Stimulated activated CD8-positive, alpha-beta memory T cell treated with anti-CD3 and anti-CD28 coated beads, Interleukin-2, amount 100 ng/mL, for 1 hour (primary cell): Measurements from ENCODE around the gene PLCH1.

Source experiments
- DNase-seq, 2 donors: peaks; one replicate each; pipeline ENCODE4 v3.0.0-alpha.2; 2020; ENCODE audit warnings: low read depth in 2 of 2

PLCH1 gene, protein sequence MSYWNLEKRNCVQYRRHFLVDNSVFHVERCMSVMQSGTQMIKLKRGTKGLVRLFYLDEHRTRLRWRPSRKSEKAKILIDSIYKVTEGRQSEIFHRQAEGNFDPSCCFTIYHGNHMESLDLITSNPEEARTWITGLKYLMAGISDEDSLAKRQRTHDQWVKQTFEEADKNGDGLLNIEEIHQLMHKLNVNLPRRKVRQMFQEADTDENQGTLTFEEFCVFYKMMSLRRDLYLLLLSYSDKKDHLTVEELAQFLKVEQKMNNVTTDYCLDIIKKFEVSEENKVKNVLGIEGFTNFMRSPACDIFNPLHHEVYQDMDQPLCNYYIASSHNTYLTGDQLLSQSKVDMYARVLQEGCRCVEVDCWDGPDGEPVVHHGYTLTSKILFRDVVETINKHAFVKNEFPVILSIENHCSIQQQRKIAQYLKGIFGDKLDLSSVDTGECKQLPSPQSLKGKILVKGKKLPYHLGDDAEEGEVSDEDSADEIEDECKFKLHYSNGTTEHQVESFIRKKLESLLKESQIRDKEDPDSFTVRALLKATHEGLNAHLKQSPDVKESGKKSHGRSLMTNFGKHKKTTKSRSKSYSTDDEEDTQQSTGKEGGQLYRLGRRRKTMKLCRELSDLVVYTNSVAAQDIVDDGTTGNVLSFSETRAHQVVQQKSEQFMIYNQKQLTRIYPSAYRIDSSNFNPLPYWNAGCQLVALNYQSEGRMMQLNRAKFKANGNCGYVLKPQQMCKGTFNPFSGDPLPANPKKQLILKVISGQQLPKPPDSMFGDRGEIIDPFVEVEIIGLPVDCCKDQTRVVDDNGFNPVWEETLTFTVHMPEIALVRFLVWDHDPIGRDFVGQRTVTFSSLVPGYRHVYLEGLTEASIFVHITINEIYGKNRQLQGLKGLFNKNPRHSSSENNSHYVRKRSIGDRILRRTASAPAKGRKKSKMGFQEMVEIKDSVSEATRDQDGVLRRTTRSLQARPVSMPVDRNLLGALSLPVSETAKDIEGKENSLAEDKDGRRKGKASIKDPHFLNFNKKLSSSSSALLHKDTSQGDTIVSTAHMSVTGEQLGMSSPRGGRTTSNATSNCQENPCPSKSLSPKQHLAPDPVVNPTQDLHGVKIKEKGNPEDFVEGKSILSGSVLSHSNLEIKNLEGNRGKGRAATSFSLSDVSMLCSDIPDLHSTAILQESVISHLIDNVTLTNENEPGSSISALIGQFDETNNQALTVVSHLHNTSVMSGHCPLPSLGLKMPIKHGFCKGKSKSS (N-terminal part only)

GRCh38 chr3:155744626-155745324 is at the start of gene PLCH1:
PLCH1 (minus strand) TSS chr3:155745071; CDS start chr3:155704224, 40,847 bp downstream.
- DNase-seq = no peak

- no peak for DNase-seq
Observed at GRCh38 chr3:155792532-155792931, 47.7 kb upstream of the PLCH1 start.

- DNase-seq = no peak
Observed at GRCh38 chr3:155791190-155791589, 46.3 kb upstream of the PLCH1 start.

DNA sequence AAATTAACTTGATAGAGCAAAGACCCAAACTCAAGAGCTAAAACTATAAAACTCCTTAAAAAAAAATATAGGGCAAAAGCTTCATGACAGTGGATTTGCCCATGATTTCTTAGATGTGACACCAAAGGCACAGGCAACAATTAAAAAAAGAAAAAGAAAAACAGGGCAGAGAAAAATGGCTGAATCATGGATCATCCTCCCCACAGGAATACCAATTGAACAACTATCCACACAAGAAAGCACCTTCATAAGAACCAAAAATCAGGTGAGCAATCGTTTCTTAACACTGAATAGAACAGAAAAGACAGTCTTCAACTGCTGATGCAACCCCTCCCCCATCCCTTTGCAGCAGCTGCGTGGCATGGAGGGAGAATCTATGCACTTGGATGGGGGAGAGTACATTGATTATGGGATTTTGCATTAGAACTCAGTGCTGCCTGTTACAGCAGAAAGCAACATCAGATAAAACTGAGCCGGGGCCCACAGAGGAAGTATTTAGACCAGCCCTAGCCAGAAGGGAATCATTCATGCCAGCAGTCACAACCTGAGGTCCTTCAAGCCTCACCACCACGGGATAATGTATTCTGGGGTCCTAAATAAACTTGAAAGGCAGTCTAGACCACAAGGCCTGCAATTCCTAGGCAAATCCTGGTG is 45.5 kb upstream of the PLCH1 start:
- no peak for DNase-seq

DNA sequence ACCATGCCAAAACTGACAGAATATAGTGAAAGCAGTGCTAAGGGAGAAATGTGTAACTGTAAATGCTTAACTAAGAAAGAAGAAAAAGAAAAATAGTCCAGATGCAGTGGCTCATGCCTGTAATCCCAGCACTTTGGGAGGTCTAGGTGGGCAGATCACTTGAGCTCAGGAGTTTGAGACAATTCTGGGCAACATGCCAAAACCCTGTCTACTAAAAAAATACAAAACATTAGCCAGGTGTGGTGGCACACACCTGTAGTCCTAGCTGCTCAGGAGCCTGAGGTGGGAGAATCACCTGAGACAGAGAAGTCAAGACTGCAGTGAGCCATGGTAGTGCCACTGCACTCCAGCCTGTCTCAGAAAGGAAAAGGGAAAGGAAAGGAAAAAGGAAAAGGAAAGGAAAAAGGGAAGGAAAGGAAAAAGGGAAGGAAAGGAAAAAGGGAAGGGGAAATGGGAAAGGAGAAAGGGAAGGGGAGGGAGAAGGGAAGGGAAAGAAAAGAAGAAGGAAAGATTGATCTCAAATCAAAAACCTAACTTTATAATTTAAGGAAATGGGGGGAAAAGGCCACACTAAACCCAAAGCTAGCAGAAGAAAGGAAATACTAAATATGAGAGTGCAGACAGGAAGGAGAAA is 40.9 kb upstream of the PLCH1 start:
- no peak for DNase-seq

GRCh38 chr3:155782390-155782953 is 37.6 kb upstream of the PLCH1 start:
- DNase-seq = no peak

GRCh38 chr3:155780291-155780690 is 35.4 kb upstream of the PLCH1 start:
- no peak for DNase-seq

GRCh38 chr3:155778462-155778861 is 33.6 kb upstream of the PLCH1 start:
- DNase-seq = no peak

- no peak for DNase-seq
Observed at GRCh38 chr3:155772801-155773200, 27.9 kb upstream of the PLCH1 start.

- no peak for DNase-seq
Observed at GRCh38 chr3:155771126-155771525, 26.3 kb upstream of the PLCH1 start.

DNA sequence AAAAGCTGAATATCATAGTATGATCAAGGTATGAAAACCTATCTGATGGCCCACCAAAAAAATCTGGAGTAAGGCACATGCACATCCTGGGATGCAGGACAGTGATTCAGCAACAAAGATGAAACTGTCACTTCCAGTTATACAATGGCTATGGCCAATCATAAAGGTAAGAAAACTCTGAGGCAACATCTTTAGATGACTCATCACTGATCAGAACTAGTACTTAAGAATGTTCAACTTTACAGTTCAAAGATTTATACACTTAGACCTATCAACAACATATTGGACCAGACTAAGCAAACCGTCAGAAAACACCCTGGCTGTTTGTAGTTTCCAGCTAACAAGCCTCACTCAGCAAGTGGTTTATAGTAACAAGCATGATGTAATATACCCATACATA is 21.3 kb upstream of the PLCH1 start:
- DNase-seq = no peak

DNA sequence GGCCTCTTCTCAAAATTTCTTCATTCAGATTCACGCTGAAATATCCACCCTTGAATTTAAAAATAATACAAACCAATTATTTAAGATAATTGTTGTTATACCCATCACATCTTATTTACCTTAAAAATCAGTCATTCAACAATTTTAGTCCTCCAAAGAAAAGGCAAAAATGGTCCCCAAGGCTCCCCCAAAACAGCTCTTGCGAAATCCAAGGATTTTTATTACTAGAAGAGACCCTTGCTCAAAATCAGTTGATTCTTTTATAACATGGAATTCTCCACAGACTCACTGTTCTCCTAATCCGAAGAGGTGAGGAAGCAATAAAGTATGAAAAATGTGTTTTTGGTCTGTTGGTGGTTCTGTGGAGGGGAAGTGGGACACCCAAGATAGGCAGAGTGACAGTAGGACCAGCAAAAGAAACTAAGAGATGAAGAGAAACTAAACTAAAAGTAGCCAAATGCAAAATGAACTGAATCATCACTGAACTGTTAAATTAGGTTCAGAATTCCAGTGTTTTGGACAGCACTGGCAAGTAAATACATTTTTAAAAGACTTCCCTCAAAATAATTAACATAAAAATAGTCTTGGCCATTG is 19.1 kb upstream of the PLCH1 start:
- no peak for DNase-seq

- no peak for DNase-seq
Observed at GRCh38 chr3:155760653-155761052, 15.8 kb upstream of the PLCH1 start.

DNA sequence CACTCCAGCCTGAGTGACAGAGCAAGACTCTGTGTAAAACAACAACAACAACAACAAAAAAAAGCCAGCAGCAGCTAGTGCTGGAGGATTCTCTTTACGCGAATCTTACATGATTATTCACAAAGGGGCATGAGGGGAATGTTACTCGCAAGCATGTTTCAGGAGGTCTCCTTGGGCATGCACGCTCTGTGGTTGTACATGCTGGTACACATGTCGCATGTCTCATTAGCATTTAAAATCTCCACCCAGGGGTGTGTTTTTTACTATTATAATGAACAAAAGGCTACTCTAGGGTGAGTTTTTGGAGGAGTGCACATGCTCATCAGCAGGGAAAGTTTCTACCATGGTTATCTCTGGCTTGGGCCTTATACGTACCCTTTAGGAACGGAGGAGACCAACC is 12.7 kb upstream of the PLCH1 start:
- DNase-seq = no peak

DNA sequence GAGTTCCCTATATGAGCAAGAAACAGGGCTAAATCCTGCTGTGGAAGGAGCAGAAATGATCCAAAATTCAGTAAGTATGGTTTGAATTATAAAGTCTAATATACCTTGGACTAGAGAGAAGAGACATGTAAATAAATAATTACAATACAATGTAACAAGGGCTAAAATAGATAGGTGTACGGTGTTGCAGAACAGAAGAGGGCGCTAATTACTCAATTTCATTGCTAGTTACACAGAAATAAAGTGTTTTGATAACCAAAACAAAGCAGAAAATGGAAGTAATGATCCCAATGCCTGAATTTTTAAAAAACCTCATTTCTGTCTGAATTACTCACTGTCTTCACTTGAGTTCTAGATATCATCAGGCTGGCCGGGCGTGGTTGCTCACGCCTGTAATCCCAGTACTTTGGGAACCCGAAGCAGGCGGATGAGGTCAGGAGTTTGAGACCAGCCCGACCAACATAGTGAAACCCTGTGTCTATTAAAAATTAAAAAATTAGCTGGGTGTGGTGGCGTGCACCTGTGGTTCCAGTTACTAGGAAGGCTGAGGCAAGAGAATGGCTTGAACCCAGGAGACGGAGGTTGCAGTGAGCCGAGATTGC is 8.3 kb upstream of the PLCH1 start:
- no peak for DNase-seq

- DNase-seq = no peak
Observed at GRCh38 chr3:155748611-155749365, 3.9 kb upstream of the PLCH1 start.

GRCh38 chr3:155747946-155748290 is 3.0 kb upstream of the PLCH1 start:
- no peak for DNase-seq

DNA sequence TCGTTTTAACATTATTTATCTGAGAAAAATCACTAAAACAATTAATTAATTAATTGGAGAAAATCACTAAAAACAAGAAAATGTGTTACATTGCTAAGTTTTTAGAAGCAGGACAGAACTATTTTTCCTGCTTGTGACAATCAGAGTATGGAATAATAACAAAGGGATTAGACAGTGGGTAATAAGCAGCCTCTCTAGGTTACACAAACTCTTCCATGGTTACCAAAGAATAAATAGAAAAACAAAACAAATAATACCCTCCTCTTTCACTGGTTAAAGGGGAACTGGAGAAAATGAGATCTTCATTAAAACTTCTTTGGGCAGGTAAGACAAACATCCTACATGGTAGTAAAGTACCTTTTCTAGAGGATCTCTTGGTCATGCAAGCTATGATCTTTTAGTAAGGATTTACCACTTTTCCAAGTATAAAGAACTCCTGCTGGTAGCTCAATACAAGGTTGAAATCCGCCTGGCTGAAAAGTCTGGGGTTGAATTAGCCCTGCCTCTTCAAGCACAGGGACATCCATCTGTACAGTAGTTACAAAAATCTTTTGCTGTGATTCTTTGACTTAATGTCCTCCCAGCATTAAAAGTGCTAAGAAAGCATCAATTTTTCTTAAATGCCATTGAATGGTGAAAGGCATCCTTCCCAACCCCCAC is 2.5 kb upstream of the PLCH1 start:
- DNase-seq = no peak
